LNCaP clone FGC (cell line): Measurements from ENCODE around the gene OXSR1.

ENCODE experiments used
- DNase-seq: peaks from one replicate; pipeline ENCODE4 v3.0.0-alpha.2; 2011; ENCODE audit warnings: low read depth
- H3K4me3 ChIP-seq: 2 replicates; pipeline ENCODE4 v1.5.1; 2011; ENCODE audit warnings: mild to moderate bottlenecking, low read depth, low read length, control low read depth
- CTCF ChIP-seq: IDR thresholded peaks from 2 replicates; pipeline ENCODE4 v1.5.1; 2012; ENCODE audit warnings: mild to moderate bottlenecking; ENCODE audit not compliant: control insufficient read depth, insufficient read depth; ENCODE audit errors: extremely low read depth

The OXSR1 gene

GRCh38 chr3:38118421-38119247, 46.7 kb upstream of the OXSR1 start:
- DNase-seq, result no peak
- no peak overlapping the region for H3K4me3 ChIP-seq
- no peak for TF ChIP-seq CTCF

GRCh38 chr3:38119248-38119544, 46.1 kb upstream of the OXSR1 start:
- no peak for DNase-seq
- no peak for TF ChIP-seq CTCF
- H3K4me3 ChIP-seq, result no peak overlapping the region

DNA sequence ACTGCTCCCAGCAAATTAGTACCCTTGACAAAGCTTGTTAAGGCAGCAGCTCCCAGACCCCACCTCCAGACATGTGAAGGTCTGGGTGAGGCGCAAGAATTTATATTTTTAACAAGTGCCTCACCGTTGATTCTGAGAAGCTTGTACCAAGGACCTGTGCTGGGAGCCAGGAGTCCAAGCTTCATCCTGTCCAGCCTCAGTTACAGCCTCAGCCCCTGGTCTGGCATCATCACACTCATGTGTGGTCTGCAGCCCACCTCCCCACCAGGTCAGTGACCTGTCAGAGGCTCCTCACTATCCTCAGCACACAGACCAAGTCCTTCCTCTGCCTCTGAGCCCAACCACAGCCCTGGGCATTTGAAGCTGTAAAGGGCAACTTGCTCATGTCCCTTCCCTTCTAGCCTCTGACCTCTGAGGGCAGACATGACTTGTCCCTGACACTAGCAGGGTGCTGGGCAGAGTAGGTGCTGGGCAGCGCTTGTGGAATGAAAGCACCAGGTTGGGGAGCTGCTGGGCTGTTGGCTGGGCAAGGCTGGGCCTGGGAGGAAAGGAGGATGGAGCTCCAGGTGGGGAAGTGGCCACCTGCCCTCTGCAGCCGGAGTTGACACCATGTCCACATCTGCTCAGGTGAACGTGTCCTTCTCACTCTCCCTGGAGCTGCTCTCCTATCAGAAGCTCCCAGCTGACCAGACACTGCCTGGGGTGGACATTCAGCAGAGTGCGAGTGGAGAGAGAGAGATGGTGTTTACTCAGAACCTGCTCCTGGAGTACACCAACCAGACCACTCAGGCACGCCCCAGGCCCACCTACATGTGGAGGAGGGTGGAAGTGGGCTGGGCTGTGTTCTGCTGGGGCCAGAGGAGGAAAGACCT, 45.3 kb upstream of the OXSR1 start:
- no peak overlapping the region for H3K4me3 ChIP-seq
- no peak for TF ChIP-seq CTCF
- DNase-seq, result no peak

- H3K4me3 ChIP-seq, result no peak overlapping the region
- no peak for DNase-seq
- TF ChIP-seq CTCF, result no peak
Measured at GRCh38 chr3:38120693-38121450, 44.5 kb upstream of the OXSR1 start.

DNA sequence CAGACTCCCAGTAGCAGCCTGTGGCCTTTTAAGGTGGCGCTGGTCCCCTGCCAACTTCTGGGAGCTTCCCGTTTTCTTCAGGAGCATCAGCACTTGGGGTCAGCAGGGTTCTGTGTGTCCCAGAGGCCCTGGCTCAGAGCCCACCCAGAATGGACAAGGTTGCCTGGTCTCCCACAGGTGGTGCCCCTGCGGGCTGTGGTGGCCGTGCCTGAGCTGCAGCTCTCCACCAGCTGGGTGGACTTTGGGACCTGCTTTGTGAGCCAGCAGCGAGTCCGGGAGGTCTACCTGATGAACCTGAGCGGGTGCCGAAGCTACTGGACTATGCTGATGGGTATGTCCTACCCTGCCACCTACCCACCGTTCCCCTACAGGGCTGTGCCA, 43.9 kb upstream of the OXSR1 start:
- H3K4me3 ChIP-seq, result no peak overlapping the region
- no peak for TF ChIP-seq CTCF
- no peak for DNase-seq

- no peak overlapping the region for H3K4me3 ChIP-seq
- DNase-seq, result no peak
- TF ChIP-seq CTCF, result no peak
Measured at GRCh38 chr3:38121832-38122461, 43.4 kb upstream of the OXSR1 start.
